Fibroblast of lung (primary cell): ENCODE data around the gene PRR36. TPM values are rescaled to one million over a fixed set of nuclear protein-coding genes. Genes with fewer than 3 reads are reported as not detected.
A peak's percentile ranks its signal among the peaks of the same experiment; 100 is the strongest.

Source experiments
- DNase-seq, 2 donors: peaks; one replicate each; pipeline versions ENCODE4 v3.0.0 to v3.0.0-alpha.2; 2010; ENCODE audit warnings: low read depth in 2 of 2
- H2AFZ ChIP-seq: 2 replicates; pipeline ENCODE4 v1.5.1; 2012; ENCODE audit warnings: low read length, control low read depth, inconsistent platforms
- H3K27ac ChIP-seq: 2 replicates; pipeline ENCODE4 v1.5.1; 2011; ENCODE audit warnings: low read length, control low read depth; ENCODE audit not compliant: insufficient read depth
- H3K27me3 ChIP-seq: 2 replicates; pipeline ENCODE4 v1.5.1; 2011; ENCODE audit warnings: mild to moderate bottlenecking, low read length; ENCODE audit not compliant: control insufficient read depth, insufficient read depth
- H3K36me3 ChIP-seq: 2 replicates; pipeline ENCODE4 v1.5.1; 2011; ENCODE audit warnings: low read length; ENCODE audit not compliant: control insufficient read depth, insufficient read depth
- H3K4me1 ChIP-seq: 2 replicates; pipeline ENCODE4 v1.5.1; 2011; ENCODE audit warnings: low read length; ENCODE audit not compliant: control insufficient read depth, insufficient read depth; ENCODE audit errors: extremely low read depth
- H3K4me2 ChIP-seq: 2 replicates; pipeline ENCODE4 v1.5.1; 2011; ENCODE audit warnings: low read length, control low read depth; ENCODE audit not compliant: insufficient read depth; ENCODE audit errors: extremely low read depth
- H3K4me3 ChIP-seq, 4 experiments: fragments of 200-600 bp in 1 of 4; sonication (generic) in 1 of 4; replicated peaks in 1 of 4; 2 replicates each; pipeline ENCODE4 v1.5.1; 2011 to 2016; ENCODE audit warnings: low read length in 4 of 4, low read depth in 3 of 4, mild to moderate bottlenecking in 3 of 4, control low read depth in 2 of 4, inconsistent platforms in 1 of 4, mixed read lengths in 1 of 4; ENCODE audit not compliant: insufficient read depth in 1 of 4; ENCODE audit errors: control extremely low read depth in 1 of 4
- H3K79me2 ChIP-seq: 2 replicates; pipeline ENCODE4 v1.5.1; 2012; ENCODE audit warnings: mild to moderate bottlenecking, low read length, inconsistent platforms; ENCODE audit not compliant: control insufficient read depth, insufficient read depth
- H3K9ac ChIP-seq: 2 replicates; pipeline ENCODE4 v1.5.1; 2011; ENCODE audit warnings: mild to moderate bottlenecking, low read length, control low read depth; ENCODE audit not compliant: insufficient read depth
- H3K9me3 ChIP-seq: 2 replicates; pipeline ENCODE4 v1.5.1; 2012; ENCODE audit warnings: low read depth, low read length; ENCODE audit not compliant: control insufficient read depth, insufficient read depth
- H4K20me1 ChIP-seq: 2 replicates; pipeline ENCODE4 v1.5.1; 2011; ENCODE audit warnings: low read length; ENCODE audit not compliant: control insufficient read depth, insufficient read depth; ENCODE audit errors: extremely low read depth
- CTCF ChIP-seq, 2 donors: IDR thresholded peaks in 1 of 2; conservative IDR thresholded peaks in 1 of 2; 1 replicate in 1 of 2; 2 replicates in 1 of 2; pipeline ENCODE4 v1.5.1; 2011 to 2012; ENCODE audit warnings: low read length in 2 of 2, control low read depth in 1 of 2, inconsistent platforms in 1 of 2, low read depth in 1 of 2, mild to moderate bottlenecking in 1 of 2
- EZH2 ChIP-seq: IDR thresholded peaks from 2 replicates; pipeline ENCODE4 v1.5.1; 2012; ENCODE audit warnings: low read length, control low read depth, mild to moderate bottlenecking; ENCODE audit errors: missing control alignments
- polyA plus RNA-seq, 2 donors: library from polyadenylated mRNA; depleted of rRNA in 1 of 2; stranded (reverse) in 1 of 2; unstranded in 1 of 2; fragments of >200 nt; gene quantifications; 2 replicates each; pipeline ENCODE4 v1.2.1, GENCODE V29; 2011 to 2012; ENCODE audit warnings: missing spikeins in 1 of 2
- total RNA-seq: library from RNA; depleted of rRNA; stranded (reverse); fragments of >200 nt; gene quantifications from 2 replicates; pipeline ENCODE4 v1.2.1, GENCODE V29; 2014

PRR36 gene
- total and polyA plus RNA-seq, 2 donors (not counting 1 experiment from before 2014, with no cell fraction given): under 0.01 TPM; not detected in 1

DNA sequence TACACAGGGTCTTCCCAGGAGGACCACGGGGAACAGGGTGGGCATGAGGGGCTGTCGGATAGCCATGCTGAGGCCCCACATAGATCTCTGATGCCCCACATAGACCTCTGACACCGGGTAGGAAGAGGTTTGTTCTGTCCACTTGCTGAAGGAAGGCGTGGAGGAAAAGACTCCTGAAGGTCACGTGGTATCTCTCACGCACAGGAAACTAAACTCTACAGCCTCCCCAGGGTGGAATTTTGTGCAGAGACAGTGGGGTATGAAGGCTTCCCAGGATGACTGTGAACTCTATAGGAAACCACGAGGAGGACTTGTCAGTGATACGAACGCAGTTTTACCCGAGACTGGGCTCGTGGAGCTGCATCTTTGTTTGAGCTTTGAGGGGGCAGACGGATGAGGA lies 41.4 kb downstream of the PRR36 start:
- Histone ChIP-seq H4K20me1 (no peaks in the 10 kb centered on the region), H3K9ac (no peak overlapping the region), H3K36me3 (no peaks in the 10 kb centered on the region), H2AFZ (no peak overlapping the region), H3K27me3 (no peaks in the 10 kb centered on the region), H3K27ac (no peak overlapping the region), H3K79me2 (no peaks in the 10 kb centered on the region), H3K4me1 (peaks cover 2% of the 10 kb centered on the region), H3K4me3 (no peak overlapping the region), H3K4me2 (no peak overlapping the region), H3K9me3 (no peaks in the 10 kb centered on the region)
- no peak for DNase-seq
- TF ChIP-seq EZH2 (no peak), CTCF (conservative IDR thresholded peaks at IDR 0.05 in 1 of 2, IDR thresholded peaks at IDR 0.05 in 1 of 2; ENCODE audit: low read depth in 1 of 2, low read length in 2 of 2) (no peak)

DNA sequence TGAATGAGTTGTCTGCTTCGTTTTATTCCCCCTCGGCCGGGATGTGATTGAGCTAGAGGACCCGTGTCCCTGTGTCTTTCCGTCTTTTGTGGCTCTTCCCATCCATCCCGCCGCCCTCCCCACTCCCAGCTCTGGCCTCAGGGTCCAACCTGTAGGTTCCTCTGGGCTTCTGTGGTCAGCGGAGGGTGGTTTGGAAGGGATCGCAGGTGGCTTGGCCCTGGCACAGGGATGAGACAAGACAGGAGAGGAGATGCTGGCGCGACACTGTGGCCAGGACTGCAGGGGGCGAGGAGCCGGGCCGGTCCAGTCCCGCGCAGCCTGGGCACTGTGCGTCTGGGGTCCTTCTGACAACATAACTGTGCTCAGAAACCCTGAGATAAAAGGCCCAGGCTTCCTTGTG lies 42.2 kb downstream of the PRR36 start:
- Histone ChIP-seq H3K4me1 (peaks cover 2% of the 10 kb centered on the region), H3K4me2 (no peak overlapping the region), H3K79me2 (no peaks in the 10 kb centered on the region), H3K9ac (no peak overlapping the region), H3K36me3 (no peaks in the 10 kb centered on the region), H4K20me1 (no peaks in the 10 kb centered on the region), H2AFZ (no peak overlapping the region), H3K4me3 (no peak overlapping the region), H3K27ac (no peak overlapping the region), H3K27me3 (no peaks in the 10 kb centered on the region), H3K9me3 (no peaks in the 10 kb centered on the region)
- DNase-seq: no peak
- TF ChIP-seq EZH2 (no peak), CTCF (conservative IDR thresholded peaks at IDR 0.05 in 1 of 2, IDR thresholded peaks at IDR 0.05 in 1 of 2; ENCODE audit: low read depth in 1 of 2, low read length in 2 of 2) (no peak)

DNA sequence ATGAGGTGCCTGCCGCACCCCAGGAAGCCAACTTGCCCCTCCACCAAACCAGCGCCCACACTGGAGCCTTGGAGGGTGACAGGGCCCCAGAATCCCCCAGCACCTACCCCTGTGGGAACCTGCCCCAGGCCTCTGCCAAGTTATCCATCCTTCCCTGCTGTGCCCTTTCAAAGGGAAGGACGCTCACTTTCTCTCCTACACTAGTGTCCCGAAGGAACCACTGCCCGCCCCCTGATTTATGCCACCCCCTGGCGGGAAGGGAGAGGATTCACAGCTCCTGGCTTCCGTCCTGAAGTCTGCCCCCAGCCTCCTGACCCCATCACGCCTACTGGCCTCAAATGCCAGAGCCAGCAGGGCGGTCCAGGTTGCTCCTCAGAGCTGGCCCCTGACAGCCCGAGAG lies 42.7 kb downstream of the PRR36 start:
- no peaks in the 10 kb centered on the region for H3K27me3 ChIP-seq
- DNase-seq: peak; percentile 36 to 46
- H3K27ac ChIP-seq: no peak overlapping the region
- TF ChIP-seq EZH2 (no peak), CTCF (conservative IDR thresholded peaks at IDR 0.05 in 1 of 2, IDR thresholded peaks at IDR 0.05 in 1 of 2; ENCODE audit: low read depth in 1 of 2, low read length in 2 of 2) (peak; percentile 30 to 43)
- no peaks in the 10 kb centered on the region for H3K9me3 ChIP-seq
- no peaks in the 10 kb centered on the region for H4K20me1 ChIP-seq
- peak overlapping the region; percentile 23 for H3K4me2 ChIP-seq
- peak overlapping the region in 1 of 4 experiments; percentile 10 for H3K4me3 ChIP-seq
- H3K36me3 ChIP-seq: no peaks in the 10 kb centered on the region
- H3K9ac ChIP-seq: no peak overlapping the region
- no peak overlapping the region for H2AFZ ChIP-seq
- H3K4me1 ChIP-seq: peaks cover 2% of the 10 kb centered on the region
- H3K79me2 ChIP-seq: no peaks in the 10 kb centered on the region
